Activated T-cell treated with anti-CD3 and anti-CD28 coated beads for 48 hours (primary cell): ENCODE results near the gene CD36.

Source experiments
- DNase-seq: peaks from one replicate; pipeline ENCODE4 v3.0.0-alpha.2; 2020; ENCODE audit warnings: low read depth

Gene CD36

DNA sequence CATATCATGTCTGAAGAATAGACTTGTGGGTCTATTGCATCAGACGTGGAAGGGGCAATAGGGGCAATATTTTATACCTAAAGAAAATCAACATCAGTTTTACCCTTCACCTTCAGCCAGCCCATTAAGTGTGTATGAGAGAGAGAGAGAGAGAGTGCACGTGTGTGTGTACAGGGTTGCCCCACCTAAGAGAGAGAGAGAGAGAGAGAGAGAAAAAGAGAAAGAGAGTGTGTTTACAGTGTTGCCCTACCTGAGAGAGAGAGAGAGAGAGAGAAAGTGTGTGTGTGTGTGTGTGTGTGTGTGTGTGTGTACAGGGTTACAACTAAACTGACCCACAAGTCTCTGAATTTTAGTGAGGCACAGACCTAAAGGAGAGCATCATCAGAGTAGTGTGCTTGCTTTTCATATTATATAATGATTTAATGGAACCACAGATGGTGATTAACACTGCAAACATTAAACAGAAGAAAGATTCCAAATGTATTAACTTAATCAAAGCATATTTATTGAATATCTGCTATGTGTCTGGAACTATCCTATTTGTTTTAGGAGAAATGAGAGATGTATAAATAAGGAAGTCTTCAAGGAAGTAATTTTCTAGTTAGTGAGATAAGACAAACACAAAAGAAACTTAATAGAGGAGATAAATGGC is 66.8 kb downstream of the CD36 start:
- DNase-seq: no peak

DNA sequence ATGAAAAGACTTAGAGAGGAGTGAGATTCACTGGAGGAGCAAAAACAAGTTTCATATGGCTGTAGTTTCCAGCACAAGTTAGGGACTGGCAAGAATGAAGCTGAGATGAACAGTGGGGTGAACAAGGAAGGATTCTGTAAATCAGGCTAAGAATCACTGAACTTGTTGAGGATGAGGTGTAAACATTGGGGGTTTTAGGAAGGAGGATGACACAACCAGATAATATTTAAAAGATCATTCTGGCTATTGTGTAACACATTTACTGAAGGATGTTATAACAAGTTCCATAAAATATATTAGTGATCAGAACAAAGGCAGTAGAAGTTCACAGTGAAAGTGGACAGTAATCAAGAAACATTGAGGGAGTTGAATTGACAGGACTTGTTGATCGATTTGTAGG is 68.9 kb downstream of the CD36 start:
- DNase-seq: no peak

DNA sequence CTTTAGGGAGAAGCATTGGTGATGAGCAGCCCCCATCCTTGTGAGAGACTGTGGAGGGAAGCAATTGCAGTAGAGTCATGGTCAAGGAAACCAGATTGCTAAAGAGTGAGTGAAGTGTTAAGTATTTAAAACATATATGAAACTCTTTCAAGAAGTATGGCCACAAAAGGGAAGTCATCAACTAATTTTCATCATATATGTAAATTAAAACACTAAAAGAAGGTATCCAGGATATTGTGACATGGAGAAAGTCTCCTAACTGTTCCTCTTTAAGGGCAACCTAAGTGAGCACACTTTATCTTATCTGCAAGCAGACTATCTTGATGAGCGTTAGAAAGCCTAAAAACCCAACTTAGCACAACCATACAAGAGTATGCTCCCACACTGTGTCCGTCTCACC is 69.7 kb downstream of the CD36 start:
- DNase-seq: no peak

DNA sequence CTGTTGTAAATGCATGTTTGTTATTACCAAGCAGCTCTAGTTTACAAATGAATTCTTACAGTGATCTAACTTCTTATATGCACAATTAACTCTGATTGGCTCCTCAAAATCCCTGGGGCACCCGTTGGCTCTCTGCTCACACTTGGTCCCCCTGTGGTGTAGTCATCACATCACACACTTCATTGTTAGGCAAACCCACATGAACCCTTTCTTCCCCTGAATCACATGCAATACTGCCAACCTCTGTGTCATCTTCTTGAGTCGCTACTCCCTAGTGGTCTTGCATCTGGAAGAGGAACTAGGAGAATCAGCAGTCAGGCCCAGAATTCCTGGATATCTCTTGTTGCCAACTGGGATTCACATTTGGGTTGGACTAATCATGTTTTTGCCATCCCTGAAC is 73.1 kb downstream of the CD36 start:
- DNase-seq: no peak

- DNase-seq: no peak
Observed at GRCh38 chr7:80719261-80719660, 80.8 kb downstream of the CD36 start.

DNA sequence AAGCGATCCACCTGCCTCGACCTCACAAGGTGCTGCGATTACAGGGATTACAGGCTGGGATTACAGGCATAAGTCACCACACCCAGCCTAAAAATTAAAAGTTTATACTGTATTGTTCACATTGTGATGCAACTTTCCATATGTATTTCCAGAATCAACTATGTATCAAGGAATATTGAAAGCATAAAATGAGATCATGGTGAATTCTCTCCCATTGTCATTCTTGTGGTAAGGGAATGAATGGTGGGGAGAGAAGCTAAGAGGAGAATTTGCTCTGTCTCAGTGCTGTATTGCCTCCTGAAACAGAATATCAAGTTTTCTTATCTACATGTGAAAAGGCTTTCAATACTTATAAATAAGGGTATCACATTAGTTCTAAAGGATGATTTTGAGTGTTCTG is 81.7 kb downstream of the CD36 start:
- no peak for DNase-seq

DNA sequence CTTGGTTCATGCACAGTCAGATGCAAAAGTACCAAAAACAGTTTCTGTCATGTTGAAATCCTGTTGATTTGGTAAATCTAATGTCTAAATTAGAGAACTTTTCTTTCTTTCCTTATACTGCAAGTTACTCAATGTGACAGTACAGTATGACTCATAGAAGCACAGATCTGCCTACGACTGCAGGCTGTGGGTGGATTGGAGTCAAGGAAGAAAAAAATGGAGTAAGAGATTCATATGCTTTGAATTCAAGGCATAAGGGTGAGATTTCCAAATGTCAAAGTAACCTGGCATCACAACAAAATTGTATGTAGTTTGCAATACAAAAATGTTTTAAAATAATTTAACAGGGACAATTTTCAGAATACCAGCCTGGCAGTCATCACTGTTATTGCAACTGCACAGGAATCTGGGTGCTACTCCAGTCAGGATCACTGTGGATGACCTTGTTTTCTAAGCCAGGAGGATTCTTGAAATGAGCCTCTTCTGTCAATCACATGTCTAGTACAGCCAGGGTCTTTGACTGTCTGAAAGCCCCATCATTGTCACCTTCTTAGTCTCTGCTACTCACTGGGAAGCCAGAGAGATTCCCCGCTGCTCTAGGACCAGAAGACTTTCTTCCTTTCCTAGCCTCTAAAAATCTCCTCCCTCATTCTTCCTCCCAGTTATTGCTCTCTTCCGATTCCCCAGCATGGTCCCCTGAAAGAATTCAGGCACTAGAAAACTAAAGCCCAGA is 83.6 kb downstream of the CD36 start:
- DNase-seq: no peak

GRCh38 chr7:80722616-80723195 is 84.3 kb downstream of the CD36 start:
- no peak for DNase-seq

DNA sequence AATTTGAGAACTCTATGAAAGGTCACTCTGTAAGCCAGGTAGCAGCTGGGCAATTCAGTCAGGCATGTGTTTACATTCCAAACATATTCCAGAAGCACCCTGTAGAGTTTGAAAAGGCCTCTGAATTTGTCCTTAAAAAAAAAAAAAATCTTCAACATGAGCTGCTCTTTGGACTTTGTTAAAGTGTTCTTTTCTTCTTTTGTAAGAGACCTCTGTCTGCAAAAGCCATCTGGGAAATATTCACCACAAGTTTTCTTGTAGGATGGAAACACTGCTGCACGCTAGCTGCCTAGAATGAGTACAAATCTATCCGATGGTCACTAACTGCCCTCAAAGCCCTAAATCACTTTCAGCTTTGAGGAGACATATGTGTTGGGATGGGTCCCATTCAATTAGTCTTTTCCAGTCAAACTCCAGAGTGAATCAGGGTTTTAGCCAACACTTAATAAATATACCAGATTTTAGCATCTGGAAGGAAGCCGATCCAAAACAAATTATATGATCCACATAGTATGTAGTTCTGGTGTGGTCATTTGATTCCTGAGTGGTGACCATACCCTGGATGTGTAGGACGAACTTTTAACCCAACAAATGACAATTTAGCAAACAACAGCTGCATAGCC is 85.9 kb downstream of the CD36 start:
- DNase-seq: no peak

DNA sequence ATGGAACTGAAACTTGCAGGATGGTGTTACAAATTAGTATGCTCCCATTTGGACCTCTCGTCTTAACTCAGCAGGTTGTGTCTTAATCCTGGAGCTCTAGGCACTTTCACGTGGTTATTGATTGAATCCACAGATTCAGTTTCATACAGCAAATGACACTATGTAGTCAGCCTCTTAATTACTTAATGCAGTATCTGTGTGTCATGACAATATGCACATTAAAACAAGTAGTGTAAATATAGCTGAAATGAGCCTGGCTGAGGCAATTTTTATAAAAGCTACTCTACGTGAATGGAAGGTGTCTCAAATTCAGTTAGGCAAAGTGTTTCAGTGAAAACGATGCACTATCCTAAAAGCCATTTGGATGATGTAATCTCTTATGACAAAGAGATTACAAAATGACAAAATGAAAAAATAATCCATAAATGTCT is 86.8 kb downstream of the CD36 start:
- no peak for DNase-seq
